SHP77 treated with DMSO at 0.1 percent for 48 hours (cell line): ENCODE results near the gene SAMD4A.

ENCODE experiments used
- DNase-seq: peaks from one replicate; lab custom pipeline; 2025; lab: John Stamatoyannopoulos, UW

The SAMD4A gene

GRCh38 chr14:54763761-54764160 lies 196.8 kb downstream of the SAMD4A start:
- DNase-seq, result no peak

- DNase-seq, result no peak
These were observed 199.6 kb downstream of the SAMD4A start for GRCh38 chr14:54766276-54767138.

- DNase-seq, result no peak
These were observed 200.2 kb downstream of the SAMD4A start for GRCh38 chr14:54767139-54767431.

- DNase-seq, result no peak
These were observed 200.5 kb downstream of the SAMD4A start for GRCh38 chr14:54767450-54767849.

GRCh38 chr14:54768501-54769129 lies 201.7 kb downstream of the SAMD4A start:
- no peak for DNase-seq

GRCh38 chr14:54769951-54770863 lies 203.3 kb downstream of the SAMD4A start:
- DNase-seq, result no peak

- no peak for DNase-seq
These were observed 204.6 kb downstream of the SAMD4A start for GRCh38 chr14:54771411-54772027.

GRCh38 chr14:54772451-54772881 lies 205.5 kb downstream of the SAMD4A start:
- no peak for DNase-seq

- no peak for DNase-seq
These were observed 206.5 kb downstream of the SAMD4A start for GRCh38 chr14:54773171-54774006.

- DNase-seq, result no peak
These were observed 207.9 kb downstream of the SAMD4A start for GRCh38 chr14:54774824-54775223.

- DNase-seq, result no peak
These were observed 208.7 kb downstream of the SAMD4A start for GRCh38 chr14:54775486-54776140.

GRCh38 chr14:54776361-54777001 lies 209.6 kb downstream of the SAMD4A start:
- no peak for DNase-seq

GRCh38 chr14:54777395-54777794 lies 210.5 kb downstream of the SAMD4A start:
- no peak for DNase-seq

- no peak for DNase-seq
These were observed 211.9 kb downstream of the SAMD4A start for GRCh38 chr14:54778618-54779345.

- no peak for DNase-seq
These were observed 214.2 kb downstream of the SAMD4A start for GRCh38 chr14:54781080-54781479.

GRCh38 chr14:54781961-54782750 lies 215.2 kb downstream of the SAMD4A start:
- no peak for DNase-seq

- no peak for DNase-seq
These were observed 216.1 kb downstream of the SAMD4A start for GRCh38 chr14:54782751-54783659.

GRCh38 chr14:54783660-54784015 lies 216.7 kb downstream of the SAMD4A start:
- no peak for DNase-seq
